Liver (tissue), 9 donors: ENCODE results near the gene RNF187. TPM values are rescaled to one million over a fixed set of nuclear protein-coding genes. Genes with fewer than 3 reads are reported as not detected.

ENCODE experiments used
- DNase-seq: peaks from one replicate; pipeline ENCODE4 v3.0.0-alpha.2; 2017; ENCODE audit warnings: low spot score
- H3K27ac ChIP-seq, 2 donors: one replicate each; pipeline ENCODE4 v1.7.0; 2013; ENCODE audit warnings: inconsistent platforms in 2 of 2, low read length in 2 of 2, control low read depth in 1 of 2, low read depth in 1 of 2, mild to moderate bottlenecking in 1 of 2
- H3K27me3 ChIP-seq, 4 donors: one replicate each; pipeline versions ENCODE4 v1.6.1 to v1.7.0; 2013; ENCODE audit warnings: low read length in 3 of 4, inconsistent platforms in 1 of 4, mild to moderate bottlenecking in 1 of 4, moderate library complexity in 1 of 4; ENCODE audit not compliant: control insufficient read depth in 4 of 4, insufficient read depth in 4 of 4
- H3K36me3 ChIP-seq, 4 donors: one replicate each; pipeline versions ENCODE4 v1.6.1 to v1.7.0; 2013; ENCODE audit warnings: low read length in 3 of 4, mild to moderate bottlenecking in 3 of 4, low read depth in 1 of 4, moderate library complexity in 1 of 4; ENCODE audit not compliant: control insufficient read depth in 4 of 4, insufficient read depth in 3 of 4
- H3K4me1 ChIP-seq, 4 donors: one replicate each; pipeline versions ENCODE4 v1.6.1 to v1.7.0; 2013; ENCODE audit warnings: low read length in 3 of 4, mild to moderate bottlenecking in 3 of 4, moderate library complexity in 1 of 4; ENCODE audit not compliant: control insufficient read depth in 4 of 4, insufficient read depth in 4 of 4
- H3K4me3 ChIP-seq, 3 donors: one replicate each; pipeline versions ENCODE4 v1.6.1 to v1.7.0; 2013; ENCODE audit warnings: low read length in 3 of 3, control low read depth in 1 of 3, low read depth in 1 of 3, mild to moderate bottlenecking in 1 of 3
- H3K9ac ChIP-seq, 2 donors: one replicate each; pipeline ENCODE4 v1.7.0; 2013; ENCODE audit warnings: low read length in 2 of 2, mild to moderate bottlenecking in 2 of 2, moderate library complexity in 2 of 2, control low read depth in 1 of 2, low read depth in 1 of 2
- H3K9me3 ChIP-seq, 4 donors: one replicate each; pipeline versions ENCODE4 v1.6.1 to v1.7.0; 2013; ENCODE audit warnings: low read length in 3 of 4; ENCODE audit not compliant: control insufficient read depth in 4 of 4
- ATF3 ChIP-seq: IDR thresholded peaks from 2 replicates; pipeline ENCODE4 v1.6.1; 2016; ENCODE audit warnings: antibody characterized with exemption
- CTCF ChIP-seq: fragments of 150-350 bp; IDR thresholded peaks from 2 replicates; pipeline ENCODE4 v1.5.1; 2017; ENCODE audit warnings: improper control_type of control experiment, low read depth, low read length; ENCODE audit not compliant: missing input control
- EGR1 ChIP-seq, 2 donors: IDR thresholded peaks; 2 replicates each; pipeline ENCODE4 v1.6.1; 2016 to 2018; ENCODE audit warnings: antibody characterized with exemption in 2 of 2, low read depth in 2 of 2
- FOXA1 ChIP-seq: IDR thresholded peaks from 2 replicates; pipeline ENCODE4 v1.6.1; 2016; ENCODE audit warnings: antibody characterized with exemption
- FOXA2 ChIP-seq: IDR thresholded peaks from 2 replicates; pipeline ENCODE4 v1.6.1; 2016; ENCODE audit warnings: antibody characterized with exemption
- GABPA ChIP-seq, 2 donors: IDR thresholded peaks in 1 of 2; conservative IDR thresholded peaks in 1 of 2; 2 replicates each; pipeline ENCODE4 v1.6.1; 2016; ENCODE audit warnings: antibody characterized with exemption in 2 of 2, mild to moderate bottlenecking in 1 of 2, moderate library complexity in 1 of 2
- HNF4A ChIP-seq, 2 donors: conservative IDR thresholded peaks; 2 replicates each; pipeline ENCODE4 v1.6.1; 2016; ENCODE audit warnings: antibody characterized with exemption in 2 of 2, mild to moderate bottlenecking in 2 of 2
- HNF4G ChIP-seq: IDR thresholded peaks from 2 replicates; pipeline ENCODE4 v1.6.1; 2016; ENCODE audit warnings: antibody characterized with exemption
- JUND ChIP-seq, 2 donors: IDR thresholded peaks; 2 replicates each; pipeline ENCODE4 v1.6.1; 2016; ENCODE audit warnings: antibody characterized with exemption in 2 of 2
- MAX ChIP-seq: IDR thresholded peaks from 2 replicates; pipeline ENCODE4 v1.6.1; 2016; ENCODE audit warnings: antibody characterized with exemption
- NR2F2 ChIP-seq: IDR thresholded peaks from 2 replicates; pipeline ENCODE4 v1.6.1; 2016; ENCODE audit warnings: antibody characterized with exemption
- RAD21 ChIP-seq, 2 donors: IDR thresholded peaks; 2 replicates each; pipeline ENCODE4 v1.6.1; 2016; ENCODE audit warnings: antibody characterized with exemption in 2 of 2, mild to moderate bottlenecking in 2 of 2
- REST ChIP-seq: IDR thresholded peaks from 2 replicates; pipeline ENCODE4 v1.6.1; 2016; ENCODE audit warnings: antibody characterized with exemption, mild to moderate bottlenecking
- RXRA ChIP-seq, 2 donors: IDR thresholded peaks; 2 replicates each; pipeline ENCODE4 v1.6.1; 2017 to 2018; ENCODE audit warnings: antibody characterized with exemption in 2 of 2, mild to moderate bottlenecking in 1 of 2
- SP1 ChIP-seq: IDR thresholded peaks from 2 replicates; pipeline ENCODE4 v1.6.1; 2018; ENCODE audit warnings: antibody characterized with exemption, mild to moderate bottlenecking
- TAF1 ChIP-seq: conservative IDR thresholded peaks from 2 replicates; pipeline ENCODE4 v1.6.1; 2016; ENCODE audit warnings: antibody characterized with exemption, mild to moderate bottlenecking
- YY1 ChIP-seq: IDR thresholded peaks from 2 replicates; pipeline ENCODE4 v1.6.1; 2016; ENCODE audit warnings: antibody characterized with exemption, mild to moderate bottlenecking
- ZBTB33 ChIP-seq: IDR thresholded peaks from 2 replicates; pipeline ENCODE4 v1.6.1; 2016; ENCODE audit warnings: antibody characterized with exemption
- WGBS: extraction: QIAGEN DNeasy Blood & Tissue Kit; methylation state at CpG from one replicate; pipeline ENCODE4 v1.1.7; 2013; 5-methylcytosine and 5-hydroxymethylcytosine counted together
- polyA plus RNA-seq, 2 donors: library from polyadenylated mRNA; stranded (reverse) in 1 of 2; unstranded in 1 of 2; fragments of 200-250 nt in 1 of 2; fragments of >200 nt in 1 of 2; fragmentation: Nextera tagmentation in 1 of 2; extraction: Ambion mirVana in 1 of 2; gene quantifications; one replicate each; pipeline versions ENCODE4 v1.2.1 to v1.2.3, GENCODE V29; 2013 to 2015
- total RNA-seq, 2 donors: library from RNA; depleted of rRNA; stranded (reverse); fragments of >200 nt; gene quantifications; one replicate each; pipeline ENCODE4 v1.2.3, GENCODE V29; 2014
- donor health status: healthy.
- donor health status: healthy.
- donor health status: healthy.
- donor health status: healthy.
- donor health status: healthy.

The RNF187 gene
- total and polyA plus RNA-seq, 4 donors: 18.7 to 32.0 (median 23.5) TPM

GRCh38 chr1:228460821-228461220 is 26.4 kb upstream of the RNF187 start (continued):
- TF ChIP-seq CTCF (no peak), YY1 (no peak)

GRCh38 chr1:228462560-228462959 is 24.6 kb upstream of the RNF187 start:
- 65% methylated on average over 5 of the region's 5 CpGs for WGBS
- Histone ChIP-seq H3K27ac (no peak overlapping the region), H3K4me1 (peaks cover 0 to 19% (median 5%) of the 10 kb centered on the region in 4 donors), H3K4me3 (no peak overlapping the region), H3K27me3 (peaks cover 3 to 18% (median 11%) of the 10 kb centered on the region in 4 donors), H3K9ac (no peak overlapping the region), H3K9me3 (no peaks in the 10 kb centered on the region), H3K36me3 (no peaks in the 10 kb centered on the region)
- no peak for TF ChIP-seq TAF1
- no peak for TF ChIP-seq NR2F2
- DNase-seq: no peak

- 54% methylated on average over 7 of the region's 7 CpGs for WGBS
- Histone ChIP-seq H3K36me3 (no peaks in the 10 kb centered on the region), H3K27ac (no peak overlapping the region), H3K9me3 (no peaks in the 10 kb centered on the region), H3K4me3 (no peak overlapping the region), H3K4me1 (peaks cover 0 to 15% (median 5%) of the 10 kb centered on the region in 4 donors), H3K27me3 (peaks cover 3 to 18% (median 11%) of the 10 kb centered on the region in 4 donors), H3K9ac (no peak overlapping the region)
- TF ChIP-seq GABPA (IDR thresholded peaks at IDR 0.05 in 1 of 2, conservative IDR thresholded peaks at IDR 0.05 in 1 of 2): no peak
- TF ChIP-seq FOXA2: no peak
- no peak for TF ChIP-seq EGR1 (IDR thresholded peaks at IDR 0.05; ENCODE audit: low read depth in 2 of 2)
- no peak for TF ChIP-seq MAX
- TF ChIP-seq TAF1: no peak
- no peak for TF ChIP-seq ATF3
- no peak for TF ChIP-seq SP1
- TF ChIP-seq CTCF: no peak
- TF ChIP-seq RAD21 (IDR thresholded peaks at IDR 0.05): no peak
- no peak for TF ChIP-seq HNF4A (conservative IDR thresholded peaks at IDR 0.05)
- no peak for TF ChIP-seq YY1
- no peak for TF ChIP-seq JUND (IDR thresholded peaks at IDR 0.05)
- no peak for TF ChIP-seq NR2F2
- no peak for TF ChIP-seq ZBTB33
- no peak for TF ChIP-seq FOXA1
- TF ChIP-seq HNF4G: no peak
- no peak for TF ChIP-seq REST
- TF ChIP-seq RXRA (IDR thresholded peaks at IDR 0.05): no peak
- no peak for DNase-seq
Observed at GRCh38 chr1:228463009-228463558, 24.1 kb upstream of the RNF187 start.
